WERI-Rb-1 (cell line): Measurements from ENCODE around the gene FGF3.

Experiments
- DNase-seq: peaks from one replicate; pipeline ENCODE4 v3.0.0-alpha.2; 2020
- H3K27ac ChIP-seq: fragments of 250-450 bp; sonication (Bioruptor Pico); 2 replicates; pipeline ENCODE4 v1.5.1; 2020; ENCODE audit warnings: mild to moderate bottlenecking, moderate library complexity
- H3K27me3 ChIP-seq: fragments of 250-450 bp; sonication (Bioruptor Pico); 2 replicates; pipeline ENCODE4 v1.5.1; 2021; ENCODE audit warnings: mild to moderate bottlenecking, low read depth, moderate library complexity; ENCODE audit not compliant: insufficient read depth, severe bottlenecking
- H3K36me3 ChIP-seq: fragments of 250-450 bp; sonication (Bioruptor Pico); 2 replicates; pipeline ENCODE4 v1.5.1; 2020; ENCODE audit warnings: mild to moderate bottlenecking, moderate library complexity
- H3K4me3 ChIP-seq: 2 replicates; pipeline ENCODE4 v1.5.1; 2011; ENCODE audit warnings: low read depth, mild to moderate bottlenecking, control low read depth, low read length
- H3K9me3 ChIP-seq: fragments of 250-450 bp; sonication (Bioruptor Pico); 2 replicates; pipeline ENCODE4 v1.5.1; 2021; ENCODE audit warnings: mild to moderate bottlenecking, moderate library complexity; ENCODE audit not compliant: severe bottlenecking
- TF ChIP-seq, protein P1 (sequence below): IDR thresholded peaks from 2 replicates; pipeline ENCODE4 v1.5.1; 2011; ENCODE audit warnings: low read depth, mild to moderate bottlenecking, control low read depth, inconsistent platforms, low read length

Gene FGF3

DNA sequence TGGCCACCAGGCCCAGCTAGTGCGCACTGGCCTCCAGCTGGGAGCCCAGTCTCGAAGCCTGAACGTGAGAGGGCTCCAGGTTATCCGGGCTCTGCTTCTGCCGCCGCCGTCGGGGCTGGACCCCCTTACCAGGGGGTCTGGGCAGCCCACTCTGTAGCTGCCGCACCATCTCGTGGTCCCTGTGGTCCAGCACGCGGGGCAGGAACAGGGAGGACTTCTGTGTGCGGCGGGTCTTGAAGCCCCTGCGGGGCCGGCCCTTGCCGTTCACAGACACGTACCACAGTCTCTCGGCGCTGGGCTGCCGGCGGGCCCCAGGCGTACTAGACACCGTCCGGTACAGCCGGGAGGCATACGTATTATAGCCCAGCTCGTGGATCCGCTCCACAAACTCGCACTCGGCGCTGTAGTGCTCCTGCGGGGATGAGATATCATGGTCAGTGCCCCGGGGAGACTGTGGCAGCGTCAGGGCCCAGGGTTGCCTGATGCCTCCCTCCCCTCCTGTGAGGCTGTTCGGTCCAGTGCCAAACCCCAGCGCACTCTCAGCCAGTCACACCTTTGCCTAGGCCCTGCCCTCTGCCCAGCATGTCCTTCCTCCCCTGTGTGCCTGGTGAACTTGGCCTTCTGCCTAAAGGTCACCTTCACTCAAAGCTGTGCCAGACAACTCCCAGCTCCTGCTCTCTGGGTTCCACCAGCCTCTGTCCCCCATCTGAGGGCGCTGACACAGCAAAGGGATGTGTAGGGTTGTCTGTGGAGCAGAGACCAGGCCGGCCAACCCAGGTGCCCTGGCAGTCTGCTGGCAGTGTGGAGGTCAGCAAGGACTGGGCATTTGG is 8.7 kb downstream of the FGF3 start:
- Histone ChIP-seq H3K9me3 (no peaks in the 10 kb centered on the region), H3K27ac (no peak overlapping the region), H3K27me3 (peaks cover 28% of the 10 kb centered on the region), H3K36me3 (no peaks in the 10 kb centered on the region), H3K4me3 (no peak overlapping the region)
- DNase-seq: no peak
- TF ChIP-seq, protein P1, sequence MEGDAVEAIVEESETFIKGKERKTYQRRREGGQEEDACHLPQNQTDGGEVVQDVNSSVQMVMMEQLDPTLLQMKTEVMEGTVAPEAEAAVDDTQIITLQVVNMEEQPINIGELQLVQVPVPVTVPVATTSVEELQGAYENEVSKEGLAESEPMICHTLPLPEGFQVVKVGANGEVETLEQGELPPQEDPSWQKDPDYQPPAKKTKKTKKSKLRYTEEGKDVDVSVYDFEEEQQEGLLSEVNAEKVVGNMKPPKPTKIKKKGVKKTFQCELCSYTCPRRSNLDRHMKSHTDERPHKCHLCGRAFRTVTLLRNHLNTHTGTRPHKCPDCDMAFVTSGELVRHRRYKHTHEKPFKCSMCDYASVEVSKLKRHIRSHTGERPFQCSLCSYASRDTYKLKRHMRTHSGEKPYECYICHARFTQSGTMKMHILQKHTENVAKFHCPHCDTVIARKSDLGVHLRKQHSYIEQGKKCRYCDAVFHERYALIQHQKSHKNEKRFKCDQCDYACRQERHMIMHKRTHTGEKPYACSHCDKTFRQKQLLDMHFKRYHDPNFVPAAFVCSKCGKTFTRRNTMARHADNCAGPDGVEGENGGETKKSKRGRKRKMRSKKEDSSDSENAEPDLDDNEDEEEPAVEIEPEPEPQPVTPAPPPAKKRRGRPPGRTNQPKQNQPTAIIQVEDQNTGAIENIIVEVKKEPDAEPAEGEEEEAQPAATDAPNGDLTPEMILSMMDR: no peak

- Histone ChIP-seq H3K27me3 (peaks cover 15% of the 10 kb centered on the region), H3K9me3 (no peaks in the 10 kb centered on the region), H3K4me3 (no peak overlapping the region), H3K27ac (no peak overlapping the region), H3K36me3 (no peaks in the 10 kb centered on the region)
- TF ChIP-seq, protein P1: no peak
- no peak for DNase-seq
Measured at GRCh38 chr11:69808667-69809086, 10.5 kb downstream of the FGF3 start.

- H3K27ac ChIP-seq: no peak overlapping the region
- H3K27me3 ChIP-seq: peaks cover 8% of the 10 kb centered on the region
- H3K4me3 ChIP-seq: no peak overlapping the region
- TF ChIP-seq, protein P1: no peak
- no peaks in the 10 kb centered on the region for H3K9me3 ChIP-seq
- no peak for DNase-seq
- no peaks in the 10 kb centered on the region for H3K36me3 ChIP-seq
Measured at GRCh38 chr11:69807106-69807815, 12.0 kb downstream of the FGF3 start.

- DNase-seq: no peak
- no peak overlapping the region for H3K4me3 ChIP-seq
- H3K9me3 ChIP-seq: no peaks in the 10 kb centered on the region
- H3K27me3 ChIP-seq: peaks cover 5% of the 10 kb centered on the region
- no peak overlapping the region for H3K27ac ChIP-seq
- TF ChIP-seq, protein P1: no peak
- H3K36me3 ChIP-seq: no peaks in the 10 kb centered on the region
Measured at GRCh38 chr11:69804769-69805508, 14.3 kb downstream of the FGF3 start.

GRCh38 chr11:69803604-69804218 is 15.5 kb downstream of the FGF3 start:
- Histone ChIP-seq H3K27me3 (peaks cover 5% of the 10 kb centered on the region), H3K36me3 (no peaks in the 10 kb centered on the region), H3K9me3 (no peaks in the 10 kb centered on the region), H3K4me3 (no peak overlapping the region), H3K27ac (no peak overlapping the region)
- TF ChIP-seq, protein P1: no peak
- no peak for DNase-seq
